Panc1 (cell line): ENCODE results near the gene PROS1.
"Not testable (repeated sequence)": the region's sequence is repeated elsewhere in the genome, so short reads cannot be mapped to it uniquely, and the experiment has no call there.

Experiments used
- CTCF ChIP-seq: fragments of 450-650 bp; IDR thresholded peaks from 2 replicates; pipeline ENCODE4 v1.5.1; 2017; ENCODE audit warnings: mild to moderate bottlenecking
- POLR2AphosphoS5 ChIP-seq: IDR thresholded peaks from 2 replicates; pipeline ENCODE4 v1.6.1; 2012; ENCODE audit warnings: mild to moderate bottlenecking, low read depth, low read length, moderate library complexity
- SIN3A ChIP-seq: IDR thresholded peaks from 2 replicates; pipeline ENCODE4 v1.6.1; 2012; ENCODE audit warnings: low read depth, mild to moderate bottlenecking, low read length, moderate library complexity, borderline replicate concordance; ENCODE audit not compliant: insufficient read depth

- not testable (repeated sequence) for TF ChIP-seq SIN3A, CTCF, POLR2AphosphoS5
Measured at GRCh38 chr3:93852228-93852627, 121.5 kb downstream of the PROS1 start.
